HL-60 (cell line): Measurements from ENCODE around the gene ANKRD27.

Experiments used
- DNase-seq, 2 experiments: peaks; one replicate each; pipeline ENCODE4 v3.0.0-alpha.2; 2010 to 2020; ENCODE audit warnings: low read depth in 1 of 2, low spot score in 1 of 2
- H3K27ac ChIP-seq: fragments of 250-450 bp; sonication (Bioruptor Pico); replicated peaks from 2 replicates; pipeline ENCODE4 v1.5.1; 2020; ENCODE audit warnings: mild to moderate bottlenecking, moderate library complexity
- H3K27me3 ChIP-seq: fragments of 250-450 bp; sonication (Bioruptor Pico); 2 replicates; pipeline ENCODE4 v1.5.1; 2021; ENCODE audit warnings: mild to moderate bottlenecking, moderate library complexity; ENCODE audit not compliant: insufficient read depth, poor library complexity, severe bottlenecking
- H3K4me3 ChIP-seq: replicated peaks from 2 replicates; pipeline ENCODE4 v1.5.1; 2011; ENCODE audit warnings: mild to moderate bottlenecking, control low read depth, low read length; ENCODE audit not compliant: insufficient read depth
- GABPA ChIP-seq: IDR thresholded peaks from 2 replicates; pipeline ENCODE4 v1.6.1; 2012; ENCODE audit warnings: low read depth
- POLR2AphosphoS5 ChIP-seq: IDR thresholded peaks from 2 replicates; pipeline ENCODE4 v1.6.1; 2012; ENCODE audit warnings: low read depth
- SPI1 ChIP-seq: IDR thresholded peaks from 2 replicates; pipeline ENCODE4 v1.6.1; 2012; ENCODE audit warnings: low read depth, mild to moderate bottlenecking, borderline replicate concordance
- long read RNA-seq: library from polyadenylated mRNA; unstranded; transcript quantifications from one replicate; pipeline ENCODE4 v2.0.0, GENCODE V29; 2020
- TF ChIP-seq, protein P1 (sequence below): IDR thresholded peaks from one replicate; pipeline ENCODE4 v1.5.1; 2011; ENCODE audit warnings: low read length, control low read depth, inconsistent platforms; ENCODE audit not compliant: insufficient read depth
- TF ChIP-seq, protein P2 (sequence below): IDR thresholded peaks from 2 replicates; pipeline ENCODE4 v1.6.1; 2012; ENCODE audit warnings: low read depth; ENCODE audit not compliant: insufficient replicate concordance

The ANKRD27 gene
- long read RNA-seq, full-length matches to known transcripts: 222 of 392 reads
- long read RNA-seq, partial matches to known transcripts: 54 of 392 reads
- long read RNA-seq, other reads (novel, unspliced or antisense): 116 of 392 reads

DNA sequence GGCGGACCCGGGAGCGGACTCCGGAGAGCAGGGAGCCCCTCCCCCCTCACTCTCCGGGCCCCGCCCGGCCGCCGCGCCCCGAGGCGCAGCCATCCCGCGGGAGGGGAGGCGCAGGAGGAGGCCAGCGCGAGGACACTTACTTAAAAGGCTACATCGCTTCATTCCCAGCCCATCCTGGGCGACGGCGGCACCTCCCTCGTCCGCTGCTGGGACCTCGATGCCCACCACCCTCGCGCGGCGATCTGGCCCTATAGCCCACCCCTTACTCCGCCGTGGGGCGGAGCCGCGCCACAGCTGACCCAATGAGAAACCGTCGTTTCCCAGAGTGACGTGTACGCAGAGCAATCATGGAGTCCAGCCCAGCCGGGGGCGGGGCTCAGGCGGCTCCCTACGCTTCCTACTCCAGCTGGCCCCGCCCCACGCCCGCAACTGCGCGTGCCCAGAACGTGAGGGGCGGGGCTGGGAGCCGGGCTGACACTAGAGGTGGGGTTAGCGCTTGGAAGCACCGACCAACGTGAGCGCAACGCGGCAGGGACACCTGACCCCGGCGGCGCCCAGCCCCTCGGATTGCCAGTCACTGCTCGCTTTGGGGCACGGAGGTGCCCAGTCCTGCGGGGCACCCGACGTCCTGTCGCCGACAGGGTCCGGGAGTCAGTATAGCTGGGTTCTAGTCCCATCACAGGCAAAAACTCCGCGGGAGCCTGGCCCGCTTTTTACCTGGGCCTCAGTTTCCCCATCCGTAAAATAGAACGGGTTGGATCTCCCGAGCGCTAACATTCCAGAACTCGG is at the start of gene ANKRD27:
TSS of gene ANKRD27 (minus strand) at position 250 of the 789 bp plus-strand sequence. CDS start 16,165 bp downstream, outside the sequence.
- Histone ChIP-seq H3K4me3 (peak within 1 kb of the TSS; percentile 97), H3K27me3 (peaks cover 11% of the 10 kb centered on the region), H3K27ac (peak within 1 kb of the TSS; percentile 72)
- peak; percentile 81 for TF ChIP-seq POLR2AphosphoS5
- TF ChIP-seq, protein P1, sequence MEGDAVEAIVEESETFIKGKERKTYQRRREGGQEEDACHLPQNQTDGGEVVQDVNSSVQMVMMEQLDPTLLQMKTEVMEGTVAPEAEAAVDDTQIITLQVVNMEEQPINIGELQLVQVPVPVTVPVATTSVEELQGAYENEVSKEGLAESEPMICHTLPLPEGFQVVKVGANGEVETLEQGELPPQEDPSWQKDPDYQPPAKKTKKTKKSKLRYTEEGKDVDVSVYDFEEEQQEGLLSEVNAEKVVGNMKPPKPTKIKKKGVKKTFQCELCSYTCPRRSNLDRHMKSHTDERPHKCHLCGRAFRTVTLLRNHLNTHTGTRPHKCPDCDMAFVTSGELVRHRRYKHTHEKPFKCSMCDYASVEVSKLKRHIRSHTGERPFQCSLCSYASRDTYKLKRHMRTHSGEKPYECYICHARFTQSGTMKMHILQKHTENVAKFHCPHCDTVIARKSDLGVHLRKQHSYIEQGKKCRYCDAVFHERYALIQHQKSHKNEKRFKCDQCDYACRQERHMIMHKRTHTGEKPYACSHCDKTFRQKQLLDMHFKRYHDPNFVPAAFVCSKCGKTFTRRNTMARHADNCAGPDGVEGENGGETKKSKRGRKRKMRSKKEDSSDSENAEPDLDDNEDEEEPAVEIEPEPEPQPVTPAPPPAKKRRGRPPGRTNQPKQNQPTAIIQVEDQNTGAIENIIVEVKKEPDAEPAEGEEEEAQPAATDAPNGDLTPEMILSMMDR: no peak
- DNase-seq: peak; percentile 96 to 97

GRCh38 chr19:32720936-32721250 is 45.9 kb upstream of the ANKRD27 start:
- TF ChIP-seq SPI1: no peak
- no peak overlapping the region for H3K4me3 ChIP-seq
- H3K27ac ChIP-seq: no peak overlapping the region
- H3K27me3 ChIP-seq: no peaks in the 10 kb centered on the region
- no peak for DNase-seq

DNA sequence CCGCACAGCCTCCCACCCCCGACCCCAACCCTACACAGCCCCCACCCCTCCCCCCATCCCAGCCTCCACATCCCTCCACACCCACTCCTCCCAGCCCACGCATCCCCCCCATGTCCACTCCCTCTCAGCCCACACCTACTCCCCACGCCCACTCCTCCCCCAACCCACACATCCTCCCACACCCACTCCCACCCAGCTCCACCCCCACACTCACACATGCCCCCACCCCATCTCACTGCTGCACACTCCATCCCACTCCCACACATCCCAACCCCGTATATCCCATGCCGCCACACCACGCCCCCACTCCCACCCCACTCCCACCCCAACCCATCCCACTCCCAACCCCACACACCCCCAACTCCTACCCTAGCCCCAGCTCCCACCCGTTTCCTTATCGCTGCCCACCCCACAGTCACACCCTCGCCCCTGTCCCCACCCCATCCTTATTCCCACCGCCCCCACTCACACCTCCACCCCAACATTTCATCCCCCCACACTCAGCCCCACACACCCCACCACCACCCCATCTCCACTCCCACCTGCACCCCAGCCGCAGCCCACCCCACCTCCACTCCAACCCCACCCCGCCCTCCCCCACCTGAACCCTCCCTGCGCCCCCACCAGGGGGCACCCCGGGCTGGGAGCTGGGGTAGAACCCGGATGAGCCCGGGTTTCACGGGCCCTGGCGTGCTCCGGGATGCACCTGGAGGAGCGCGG is 45.4 kb upstream of the ANKRD27 start:
- Histone ChIP-seq H3K27ac (no peak overlapping the region), H3K4me3 (no peak overlapping the region), H3K27me3 (no peaks in the 10 kb centered on the region)
- TF ChIP-seq, protein P1: no peak
- TF ChIP-seq GABPA: no peak
- no peak for TF ChIP-seq SPI1
- DNase-seq: no peak

DNA sequence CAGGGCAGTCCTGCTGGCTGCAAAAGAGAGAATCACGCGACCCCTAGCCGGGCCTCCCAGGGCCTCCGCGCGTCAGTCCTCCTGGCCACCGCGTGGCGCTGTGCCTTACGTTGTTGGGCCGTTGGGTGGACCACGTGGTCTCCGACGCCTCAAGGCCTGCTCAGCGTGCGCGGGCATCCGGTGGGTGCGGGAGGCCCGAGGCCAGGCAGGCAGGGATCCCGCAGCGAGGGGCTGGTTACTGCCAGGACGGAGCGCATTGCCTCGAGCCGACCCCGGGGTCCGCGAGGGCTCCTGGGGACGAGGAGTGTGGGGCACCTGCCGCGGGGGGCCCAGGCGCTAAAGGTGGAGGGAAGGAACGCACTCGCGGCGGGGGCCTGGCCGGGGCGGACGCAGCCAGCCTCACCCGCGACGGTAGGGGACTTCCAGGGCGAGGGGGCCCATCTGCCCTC is 44.7 kb upstream of the ANKRD27 start, which contains the start of gene TDRD12:
TSS of gene TDRD12 (plus strand) at position 157 of the 449 bp plus-strand sequence. CDS start 306 bp downstream, outside the sequence.
- Histone ChIP-seq H3K27me3 (no peaks in the 10 kb centered on the region), H3K27ac (no peak within 1 kb of the TSS), H3K4me3 (no peak within 1 kb of the TSS)
- DNase-seq: no peak
- TF ChIP-seq, protein P2, sequence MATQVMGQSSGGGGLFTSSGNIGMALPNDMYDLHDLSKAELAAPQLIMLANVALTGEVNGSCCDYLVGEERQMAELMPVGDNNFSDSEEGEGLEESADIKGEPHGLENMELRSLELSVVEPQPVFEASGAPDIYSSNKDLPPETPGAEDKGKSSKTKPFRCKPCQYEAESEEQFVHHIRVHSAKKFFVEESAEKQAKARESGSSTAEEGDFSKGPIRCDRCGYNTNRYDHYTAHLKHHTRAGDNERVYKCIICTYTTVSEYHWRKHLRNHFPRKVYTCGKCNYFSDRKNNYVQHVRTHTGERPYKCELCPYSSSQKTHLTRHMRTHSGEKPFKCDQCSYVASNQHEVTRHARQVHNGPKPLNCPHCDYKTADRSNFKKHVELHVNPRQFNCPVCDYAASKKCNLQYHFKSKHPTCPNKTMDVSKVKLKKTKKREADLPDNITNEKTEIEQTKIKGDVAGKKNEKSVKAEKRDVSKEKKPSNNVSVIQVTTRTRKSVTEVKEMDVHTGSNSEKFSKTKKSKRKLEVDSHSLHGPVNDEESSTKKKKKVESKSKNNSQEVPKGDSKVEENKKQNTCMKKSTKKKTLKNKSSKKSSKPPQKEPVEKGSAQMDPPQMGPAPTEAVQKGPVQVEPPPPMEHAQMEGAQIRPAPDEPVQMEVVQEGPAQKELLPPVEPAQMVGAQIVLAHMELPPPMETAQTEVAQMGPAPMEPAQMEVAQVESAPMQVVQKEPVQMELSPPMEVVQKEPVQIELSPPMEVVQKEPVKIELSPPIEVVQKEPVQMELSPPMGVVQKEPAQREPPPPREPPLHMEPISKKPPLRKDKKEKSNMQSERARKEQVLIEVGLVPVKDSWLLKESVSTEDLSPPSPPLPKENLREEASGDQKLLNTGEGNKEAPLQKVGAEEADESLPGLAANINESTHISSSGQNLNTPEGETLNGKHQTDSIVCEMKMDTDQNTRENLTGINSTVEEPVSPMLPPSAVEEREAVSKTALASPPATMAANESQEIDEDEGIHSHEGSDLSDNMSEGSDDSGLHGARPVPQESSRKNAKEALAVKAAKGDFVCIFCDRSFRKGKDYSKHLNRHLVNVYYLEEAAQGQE: no peak
- TF ChIP-seq GABPA (no peak), POLR2AphosphoS5 (no peak), SPI1 (no peak)
- TF ChIP-seq, protein P1: no peak

DNA sequence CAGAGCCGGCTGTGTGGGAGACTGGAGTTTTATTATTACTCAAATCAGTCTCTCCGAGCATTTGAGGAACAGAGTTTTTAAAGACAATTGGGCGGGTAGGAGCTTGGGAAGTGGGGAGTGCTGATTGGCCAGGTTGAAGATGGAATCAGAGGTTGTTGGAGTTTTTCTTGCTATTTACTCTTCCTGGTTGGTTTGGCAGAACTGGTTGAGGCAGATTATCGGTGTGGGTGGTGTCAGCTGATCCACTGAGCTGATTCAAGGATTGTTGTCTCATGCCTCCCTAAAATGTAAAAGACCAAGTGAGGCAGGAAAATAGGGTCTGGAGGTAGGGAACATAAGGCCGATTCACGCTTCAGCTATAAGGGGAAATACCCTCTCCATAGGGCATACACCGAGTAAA is 43.3 kb upstream of the ANKRD27 start:
- Histone ChIP-seq H3K27ac (no peak overlapping the region), H3K27me3 (no peaks in the 10 kb centered on the region), H3K4me3 (no peak overlapping the region)
- TF ChIP-seq, protein P1: no peak
- TF ChIP-seq GABPA (no peak), SPI1 (no peak), POLR2AphosphoS5 (no peak)
- TF ChIP-seq, protein P2: no peak
- no peak for DNase-seq
